ENCODE measurements around the gene COA5.

The COA5 gene

GRCh38 chr2:98554116-98554861 is 54.0 kb downstream of the COA5 start:
- in situ Hi-C loops (cut with MboI; ENCODE audit: low sequenced_read_pairs): no loop called here

GRCh38 chr2:98552499-98553179 is 55.7 kb downstream of the COA5 start:
- in situ Hi-C loops (cut with MboI; ENCODE audit: low sequenced_read_pairs): no loop called here

- in situ Hi-C loops (cut with MboI; ENCODE audit: low sequenced_read_pairs): no loop called here
Observed at GRCh38 chr2:98551316-98551715, 57.0 kb downstream of the COA5 start.

GRCh38 chr2:98550165-98550564 is 58.1 kb downstream of the COA5 start:
- in situ Hi-C loops (cut with MboI; ENCODE audit: low sequenced_read_pairs): no loop called here
